HCT116 (cell line): ENCODE data around the gene RUNX2. TPM values are rescaled to one million over a fixed set of nuclear protein-coding genes. Genes with fewer than 3 reads are reported as not detected.

Experiments
- ATAC-seq: fragments of 200-7000 bp; cut with Tn5 transposase; 2 replicates; pipeline ENCODE4 v1.9.1; 2020; ENCODE audit warnings: mild to moderate bottlenecking, moderate library complexity
- BruUV-seq: library from RNA; stranded (reverse); fragments of 400-500 nt; replicated peaks from 2 replicates; lab custom pipeline; 2021; lab: Mats Ljungman, UMichigan
- CTCF ChIA-PET: fragments of 300-600 bp; sonication (Branson Sonifier 250); formaldehyde crosslinking; loops from one replicate; lab custom pipeline; 2021; ENCODE audit warnings: antibody characterized with exemption; lab: Charles Lee
- POLR2A ChIA-PET: fragments of 300-600, 350-600 bp; sonication (Branson Sonifier 250); formaldehyde crosslinking; loops from one replicate; lab custom pipeline; 2021; ENCODE audit warnings: antibody characterized with exemption; lab: Charles Lee
- RAD21 ChIA-PET, 2 experiments: fragments of 300-600 bp; sonication (Branson Sonifier 250); formaldehyde crosslinking; loops; one replicate each; lab custom pipeline; 2023; ENCODE audit warnings: low total read pairs in 2 of 2; ENCODE audit not compliant: uncharacterized antibody in 2 of 2, unreplicated experiment in 2 of 2, low non-redundant PET in 1 of 2; lab: Charles Lee
- DNase-seq: peaks from one replicate; pipeline ENCODE4 v3.0.0-alpha.2; 2010; ENCODE audit warnings: low read depth, low spot score
- H2AFZ ChIP-seq: fragments of 200-600 bp; shearing (Covaris generic), sonication (generic); 2 replicates; pipeline ENCODE4 v1.6.1; 2017; ENCODE audit warnings: low read depth, mixed run types, mixed read lengths, antibody characterized with exemption, low read length; ENCODE audit not compliant: poor library complexity, severe bottlenecking
- H3K27ac ChIP-seq: 2 replicates; pipeline ENCODE4 v1.5.1; 2012; ENCODE audit warnings: low read depth, low read length
- H3K27me3 ChIP-seq: fragments of 200-600 bp; sonication (generic); 2 replicates; pipeline ENCODE4 v1.6.1; 2016; ENCODE audit warnings: mixed run types, low read length, mixed read lengths; ENCODE audit not compliant: insufficient read depth
- H3K36me3 ChIP-seq, 2 experiments: fragments of 200-500 bp in 1 of 2; fragments of 200-600 bp in 1 of 2; sonication (Bioruptor generic) in 1 of 2; sonication (generic) in 1 of 2; 2 replicates each; pipeline versions ENCODE4 v1.5.1 to v1.6.1; 2014 to 2016; ENCODE audit warnings: low read length in 2 of 2, inconsistent platforms in 1 of 2, mixed read lengths in 1 of 2, mixed run types in 1 of 2; ENCODE audit not compliant: insufficient read depth in 2 of 2, control insufficient read depth in 1 of 2
- H3K4me1 ChIP-seq, 2 experiments: fragments of 200-600 bp in 1 of 2; sonication (generic) in 1 of 2; 2 replicates each; pipeline versions ENCODE4 v1.5.1 to v1.6.1; 2012 to 2017; ENCODE audit warnings: low read length in 2 of 2, inconsistent platforms in 1 of 2, mild to moderate bottlenecking in 1 of 2, mixed read lengths in 1 of 2, mixed run types in 1 of 2, moderate library complexity in 1 of 2; ENCODE audit not compliant: insufficient read depth in 2 of 2, control insufficient read depth in 1 of 2
- H3K4me2 ChIP-seq: fragments of 200-600 bp; sonication (generic); 2 replicates; pipeline ENCODE4 v1.6.1; 2017; ENCODE audit warnings: mixed run types, low read length, mixed read lengths
- H3K4me3 ChIP-seq, 2 experiments: fragments of 200-600 bp in 1 of 2; sonication (generic) in 1 of 2; replicated peaks in 1 of 2; 2 replicates each; pipeline ENCODE4 v1.5.1; 2011 to 2016; ENCODE audit warnings: low read length in 2 of 2, control low read depth in 1 of 2, low read depth in 1 of 2, mild to moderate bottlenecking in 1 of 2, mixed read lengths in 1 of 2, mixed run types in 1 of 2
- H3K79me2 ChIP-seq: fragments of 200-600 bp; sonication (generic); 2 replicates; pipeline ENCODE4 v1.6.1; 2017; ENCODE audit warnings: mild to moderate bottlenecking, mixed run types, low read length, moderate library complexity, mixed read lengths; ENCODE audit not compliant: insufficient read depth
- H3K9ac ChIP-seq: fragments of 200-600 bp; sonication (generic); 2 replicates; pipeline ENCODE4 v1.6.1; 2016; ENCODE audit warnings: low read length, mixed read lengths
- H3K9me2 ChIP-seq: fragments of 200-600 bp; sonication (generic), shearing (Covaris generic); 2 replicates; pipeline ENCODE4 v1.6.1; 2017; ENCODE audit warnings: mixed run types, mild to moderate bottlenecking, moderate library complexity; ENCODE audit not compliant: insufficient read depth
- H3K9me3 ChIP-seq, 2 experiments: fragments of 200-500 bp in 1 of 2; fragments of 200-600 bp in 1 of 2; sonication (Bioruptor generic) in 1 of 2; sonication (generic) in 1 of 2; 2 replicates each; pipeline ENCODE4 v1.6.1; 2014 to 2017; ENCODE audit warnings: low read length in 2 of 2, mixed read lengths in 2 of 2, inconsistent platforms in 1 of 2, low read depth in 1 of 2, mild to moderate bottlenecking in 1 of 2, mixed run types in 1 of 2, moderate library complexity in 1 of 2; ENCODE audit not compliant: control insufficient read depth in 1 of 2, insufficient read depth in 1 of 2
- H4K20me1 ChIP-seq: fragments of 200-600 bp; sonication (generic), shearing (Covaris generic); 2 replicates; pipeline ENCODE4 v1.6.1; 2017; ENCODE audit warnings: mixed run types, mild to moderate bottlenecking, moderate library complexity; ENCODE audit not compliant: insufficient read depth
- ATF3 ChIP-seq: IDR thresholded peaks from 2 replicates; pipeline ENCODE4 v1.6.1; 2012
- CTCF ChIP-seq, 3 experiments: fragments of 200-600 bp in 1 of 3; sonication (generic) in 1 of 3; IDR thresholded peaks in 2 of 3; conservative IDR thresholded peaks in 1 of 3; 2 replicates each; pipeline ENCODE4 v1.5.1; 2012 to 2017; ENCODE audit warnings: low read depth in 2 of 3, low read length in 2 of 3, antibody characterized with exemption in 1 of 3, borderline replicate concordance in 1 of 3, control low read depth in 1 of 3, mild to moderate bottlenecking in 1 of 3, mixed read lengths in 1 of 3, mixed run types in 1 of 3, moderate library complexity in 1 of 3; ENCODE audit not compliant: insufficient read depth in 1 of 3
- EGR1 ChIP-seq: IDR thresholded peaks from 2 replicates; pipeline ENCODE4 v1.6.1; 2012; ENCODE audit warnings: low read depth
- POLR2A ChIP-seq: IDR thresholded peaks from 2 replicates; pipeline ENCODE4 v1.7.0; 2011; ENCODE audit warnings: borderline replicate concordance; ENCODE audit not compliant: insufficient read depth, insufficient read length; ENCODE audit errors: extremely low read depth
- RAD21 ChIP-seq: IDR thresholded peaks from 2 replicates; pipeline ENCODE4 v1.6.1; 2012; ENCODE audit warnings: low read depth, mild to moderate bottlenecking
- REST ChIP-seq: IDR thresholded peaks from 2 replicates; pipeline ENCODE4 v1.6.1; 2012; ENCODE audit warnings: low read depth
- SIN3A ChIP-seq: IDR thresholded peaks from 2 replicates; pipeline ENCODE4 v1.6.1; 2012; ENCODE audit warnings: low read depth
- TCF7L2 ChIP-seq: IDR thresholded peaks from 2 replicates; pipeline ENCODE4 v1.7.0; 2011; ENCODE audit warnings: borderline replicate concordance, inconsistent platforms; ENCODE audit not compliant: insufficient read depth, insufficient read length; ENCODE audit errors: extremely low read depth
- YY1 ChIP-seq: IDR thresholded peaks from 2 replicates; pipeline ENCODE4 v1.6.1; 2011; ENCODE audit warnings: low read length, low read depth, moderate library complexity, mild to moderate bottlenecking; ENCODE audit not compliant: insufficient replicate concordance; ENCODE audit errors: extremely low read depth
- ZFX ChIP-seq: fragments of 450-650 bp; IDR thresholded peaks from 2 replicates; pipeline ENCODE4 v1.6.1; 2017
- intact Hi-C: fragments of 100-400 bp; cut with micrococcal nuclease; formaldehyde crosslinking; loops from 2 replicates; pipeline ENCODE4 v1.10.0; 2022
- total RNA-seq: library from RNA; stranded (reverse); gene quantifications from one replicate; pipeline ENCODE4 v1.2.1, GENCODE V29; 2021; ENCODE audit not compliant: unreplicated experiment

Gene RUNX2
- total RNA-seq, 1 experiment from 2014 or later: 1.1 TPM

- H3K4me1 ChIP-seq: no peaks in the 10 kb centered on the region
- no peaks in the 10 kb centered on the region for H3K79me2 ChIP-seq
- H3K9ac ChIP-seq: no peak overlapping the region
- no peaks in the 10 kb centered on the region for H3K9me2 ChIP-seq
- intact Hi-C loops: no loop called here
- TF ChIP-seq CTCF (IDR thresholded peaks at IDR 0.05 in 2 of 3, conservative IDR thresholded peaks at IDR 0.05 in 1 of 3; ENCODE audit: borderline replicate concordance in 1 of 3, insufficient read depth in 1 of 3, low read depth in 2 of 3, low read length in 2 of 3) (no peak), ZFX (no peak), RAD21 (no peak), EGR1 (no peak), YY1 (no peak), REST (no peak), POLR2A (no peak), SIN3A (no peak), TCF7L2 (no peak), ATF3 (no peak)
- no peak overlapping the region for H3K4me3 ChIP-seq
- no peaks in the 10 kb centered on the region for H3K9me3 ChIP-seq
- no peak overlapping the region for H3K27ac ChIP-seq
- CTCF ChIA-PET: no interaction called here
- H2AFZ ChIP-seq: no peak overlapping the region
- no peak overlapping the region for H3K4me2 ChIP-seq
- H4K20me1 ChIP-seq: no peaks in the 10 kb centered on the region
- POLR2A ChIA-PET: no interaction called here
- DNase-seq (no peak), ATAC-seq (no peak)
- no TSS peak for BruUV-seq
- RAD21 ChIA-PET: no interaction called here
- H3K27me3 ChIP-seq: no peaks in the 10 kb centered on the region
- H3K36me3 ChIP-seq: no peaks in the 10 kb centered on the region
These were observed 36.3 kb downstream of the RUNX2 start for GRCh38 chr6:45364466-45364865.
